Stimulated activated CD4-positive, alpha-beta T cell treated with anti-CD3 and anti-CD28 coated beads, Interleukin-2, amount 100 ng/mL, for 48 hours (primary cell): ENCODE measurements around the gene ATPAF1.
"Not testable (repeated sequence)": the region's sequence is repeated elsewhere in the genome, so short reads cannot be mapped to it uniquely, and the experiment has no call there.

Experiments
- DNase-seq, 2 donors: peaks; one replicate each; pipeline ENCODE4 v3.0.0-alpha.2; 2020

The ATPAF1 gene

GRCh38 chr1:46679789-46680573, 11.8 kb upstream of the ATPAF1 start:
- no peak for DNase-seq

GRCh38 chr1:46677339-46677738, 9.2 kb upstream of the ATPAF1 start:
- no peak for DNase-seq

GRCh38 chr1:46676531-46676930, 8.4 kb upstream of the ATPAF1 start:
- DNase-seq = no peak

GRCh38 chr1:46675549-46676314, 7.6 kb upstream of the ATPAF1 start:
- DNase-seq = no peak

GRCh38 chr1:46673749-46674182, 5.6 kb upstream of the ATPAF1 start:
- DNase-seq = no peak

- DNase-seq = no peak
These were observed 4.5 kb upstream of the ATPAF1 start for GRCh38 chr1:46672696-46673095.

- no peak for DNase-seq
These were observed 3.4 kb upstream of the ATPAF1 start, which contains the start of gene TEX38 for GRCh38 chr1:46671554-46671953. TSS of gene TEX38 (plus strand) at chr1:46671854. CDS start at chr1:46671935, 81 bp downstream.

- DNase-seq = no peak
These were observed 2.0 kb upstream of the ATPAF1 start for GRCh38 chr1:46670134-46670533.

GRCh38 chr1:46665983-46666382, 2.2 kb downstream of the ATPAF1 start:
- no peak for DNase-seq

- not testable (repeated sequence) for DNase-seq
These were observed 5.2 kb downstream of the ATPAF1 start for GRCh38 chr1:46662919-46663318.

- not testable (repeated sequence) for DNase-seq
These were observed 8.0 kb downstream of the ATPAF1 start for GRCh38 chr1:46660116-46660515.

- DNase-seq = no peak
These were observed 8.8 kb downstream of the ATPAF1 start for GRCh38 chr1:46659307-46659870.

GRCh38 chr1:46657775-46658174, 10.4 kb downstream of the ATPAF1 start:
- DNase-seq = no peak

GRCh38 chr1:46656643-46657042, 11.5 kb downstream of the ATPAF1 start:
- DNase-seq = no peak

GRCh38 chr1:46655848-46656247, 12.3 kb downstream of the ATPAF1 start:
- DNase-seq = no peak

GRCh38 chr1:46654698-46655097, 13.5 kb downstream of the ATPAF1 start:
- DNase-seq = not testable (repeated sequence)

GRCh38 chr1:46654012-46654411, 14.2 kb downstream of the ATPAF1 start:
- DNase-seq = no peak

- DNase-seq = no peak
These were observed 14.7 kb downstream of the ATPAF1 start for GRCh38 chr1:46653405-46653958.

- no peak for DNase-seq
These were observed 15.7 kb downstream of the ATPAF1 start for GRCh38 chr1:46652321-46653100.

- DNase-seq = not testable (repeated sequence)
These were observed 17.0 kb downstream of the ATPAF1 start for GRCh38 chr1:46651152-46651551.

- no peak for DNase-seq
These were observed 17.7 kb downstream of the ATPAF1 start for GRCh38 chr1:46650491-46650890.

GRCh38 chr1:46649764-46650163, 18.4 kb downstream of the ATPAF1 start:
- no peak for DNase-seq

GRCh38 chr1:46647611-46648010, 20.6 kb downstream of the ATPAF1 start:
- DNase-seq = no peak
